ENCODE measurements around the gene USP6NL. TPM values are rescaled to one million over a fixed set of nuclear protein-coding genes. Genes with fewer than 3 reads are reported as not detected.

USP6NL gene
- total and polyA plus RNA-seq, 7 donors, result 9.2 to 11.4 (median 10.8) TPM

- WGBS, 2 donors, result 95 to 96% methylated on average over 1 of the region's 1 CpG
- intact Hi-C loops (cut with DNase I), result loop anchor here (5.0 kb wide), 1 partner anchor 49 kb away; no protein-coding TSS in a partner anchor
These were observed 63.2 kb downstream of the USP6NL start for GRCh38 chr10:11548065-11548767.

GRCh38 chr10:11546581-11546980 is 64.9 kb downstream of the USP6NL start:
- no peak overlapping the region for H3K4me3 ChIP-seq
- TF ChIP-seq EP300 (IDR thresholded peaks at IDR 0.05) (no peak), POLR2A (IDR thresholded peaks at IDR 0.05) (no peak), POLR2AphosphoS5 (IDR thresholded peaks at IDR 0.05) (no peak), CTCF (IDR thresholded peaks at IDR 0.05) (no peak)
- WGBS, 2 donors, result 43 to 59% methylated on average over 4 of the region's 4 CpGs

More at GRCh38 chr10:11548065-11548767, 63.2 kb downstream of the USP6NL start:
- peaks cover 0 to 19% (median 16%) of the 10 kb centered on the region in 4 donors for H3K4me1 ChIP-seq
- no peak overlapping the region for H3K4me3 ChIP-seq
- H3K27me3 ChIP-seq, result no peaks in the 10 kb centered on the region
- H3K27ac ChIP-seq, result no peak overlapping the region
- DNase-seq, result no peak
- no peaks in the 10 kb centered on the region for H3K36me3 ChIP-seq
- no peaks in the 10 kb centered on the region for H3K9me3 ChIP-seq
- TF ChIP-seq POLR2AphosphoS5 (IDR thresholded peaks at IDR 0.05) (no peak), POLR2A (IDR thresholded peaks at IDR 0.05) (no peak), CTCF (IDR thresholded peaks at IDR 0.05) (no peak), EP300 (IDR thresholded peaks at IDR 0.05) (no peak)

GRCh38 chr10:11541296-11541695 is 70.2 kb downstream of the USP6NL start:
- Histone ChIP-seq H3K4me3 (no peak overlapping the region), H3K9me3 (no peaks in the 10 kb centered on the region), H3K27me3 (no peaks in the 10 kb centered on the region), H3K27ac (no peak overlapping the region), H3K4me1 (no peaks in the 10 kb centered on the region), H3K36me3 (no peaks in the 10 kb centered on the region)
- TF ChIP-seq POLR2AphosphoS5 (IDR thresholded peaks at IDR 0.05), result no peak
- TF ChIP-seq POLR2A (IDR thresholded peaks at IDR 0.05), result no peak
- no peak for TF ChIP-seq EP300 (IDR thresholded peaks at IDR 0.05)
- TF ChIP-seq CTCF (IDR thresholded peaks at IDR 0.05), result no peak
- WGBS, 2 donors, result 94 to 97% methylated on average over 3 of the region's 3 CpGs
- DNase-seq, result no peak
- intact Hi-C loops (cut with DNase I), result no loop called here

More at GRCh38 chr10:11546581-11546980, 64.9 kb downstream of the USP6NL start:
- no peak overlapping the region for H3K27ac ChIP-seq
- intact Hi-C loops (cut with DNase I), result loop anchor here (5.0 kb wide), 1 partner anchor 51 kb away; no protein-coding TSS in a partner anchor
- no peaks in the 10 kb centered on the region for H3K27me3 ChIP-seq
- DNase-seq, result no peak
- H3K4me1 ChIP-seq, result peaks cover 0 to 7% (median 5%) of the 10 kb centered on the region in 4 donors
- no peaks in the 10 kb centered on the region for H3K36me3 ChIP-seq
- no peaks in the 10 kb centered on the region for H3K9me3 ChIP-seq

GRCh38 chr10:11539191-11539868 is 72.1 kb downstream of the USP6NL start:
- no peak for DNase-seq
- Histone ChIP-seq H3K27me3 (no peaks in the 10 kb centered on the region), H3K4me3 (no peak overlapping the region), H3K4me1 (no peaks in the 10 kb centered on the region), H3K36me3 (no peaks in the 10 kb centered on the region), H3K9me3 (no peaks in the 10 kb centered on the region), H3K27ac (no peak overlapping the region)
- TF ChIP-seq CTCF (IDR thresholded peaks at IDR 0.05) (no peak), POLR2A (IDR thresholded peaks at IDR 0.05) (no peak), EP300 (IDR thresholded peaks at IDR 0.05) (no peak), POLR2AphosphoS5 (IDR thresholded peaks at IDR 0.05) (no peak)
- 67 to 81% methylated on average over 2 of the region's 2 CpGs for WGBS, 2 donors
- intact Hi-C loops (cut with DNase I), result no loop called here

Data from sigmoid colon (tissue), 7 donors.